HepG2 (cell line): ENCODE measurements around the gene GPR158. TPM values are rescaled to one million over a fixed set of nuclear protein-coding genes. Genes with fewer than 3 reads are reported as not detected.

ENCODE experiments used
- CSRNP2 ChIP-seq: sonication (generic); formaldehyde crosslinking; conservative IDR thresholded peaks from 2 replicates; pipeline ENCODE4 v1.8.0; 2022; ENCODE audit warnings: low read depth, missing genetic modification reagents
- DRAP1 ChIP-seq: IDR thresholded peaks from 2 replicates; pipeline ENCODE4 v1.6.1; 2016; ENCODE audit warnings: missing genetic modification reagents, missing compliant biosample characterization
- GATAD1 ChIP-seq: IDR thresholded peaks from 2 replicates; pipeline ENCODE4 v1.6.1; 2016; ENCODE audit warnings: missing genetic modification reagents, missing compliant biosample characterization
- HOXA7 ChIP-seq: sonication (generic); formaldehyde crosslinking; IDR thresholded peaks from 2 replicates; pipeline ENCODE4 v1.8.1; 2022; ENCODE audit warnings: mild to moderate bottlenecking, missing genetic modification reagents, moderate library complexity
- IRF2 ChIP-seq: IDR thresholded peaks from 2 replicates; pipeline ENCODE4 v1.6.1; 2018; ENCODE audit warnings: missing genetic modification reagents, missing compliant biosample characterization
- KDM2A ChIP-seq: sonication (generic); formaldehyde crosslinking; IDR thresholded peaks from 2 replicates; pipeline ENCODE4 v1.4.0; 2020; ENCODE audit warnings: low read depth, missing genetic modification reagents, borderline replicate concordance
- MTERF4 ChIP-seq: sonication (generic); formaldehyde crosslinking; IDR thresholded peaks from 2 replicates; pipeline ENCODE4 v1.8.0; 2023; ENCODE audit warnings: mild to moderate bottlenecking, missing genetic modification reagents
- MXD4 ChIP-seq: IDR thresholded peaks from 2 replicates; pipeline ENCODE4 v1.6.1; 2016; ENCODE audit warnings: mild to moderate bottlenecking, missing biosample characterization, missing genetic modification reagents
- NFYB ChIP-seq: sonication (generic); formaldehyde crosslinking; IDR thresholded peaks from 2 replicates; pipeline ENCODE4 v1.4.0; 2020; ENCODE audit warnings: missing genetic modification reagents
- NFYC ChIP-seq: IDR thresholded peaks from 2 replicates; pipeline ENCODE4 v1.6.1; 2016; ENCODE audit warnings: missing genetic modification reagents, missing compliant biosample characterization
- NR2F6 ChIP-seq, 2 experiments: IDR thresholded peaks; 2 replicates each; pipeline ENCODE4 v1.6.1; 2016; ENCODE audit warnings: antibody characterized with exemption in 1 of 2, mild to moderate bottlenecking in 1 of 2
- TGIF2 ChIP-seq: IDR thresholded peaks from 2 replicates; pipeline ENCODE4 v1.6.1; 2016; ENCODE audit warnings: control low read depth, missing compliant biosample characterization
- ZBTB44 ChIP-seq: sonication (generic); formaldehyde crosslinking; IDR thresholded peaks from 2 replicates; pipeline ENCODE4 v1.4.0; 2020; ENCODE audit warnings: missing genetic modification reagents
- ZFP36L1 ChIP-seq: sonication (generic); formaldehyde crosslinking; IDR thresholded peaks from 2 replicates; pipeline ENCODE4 v1.8.0; 2022; ENCODE audit warnings: mild to moderate bottlenecking, missing genetic modification reagents, moderate library complexity
- ZFP37 ChIP-seq: sonication (generic); formaldehyde crosslinking; IDR thresholded peaks from 2 replicates; pipeline ENCODE4 v1.4.0; 2020; ENCODE audit warnings: missing genetic modification reagents, borderline replicate concordance
- ZIK1 ChIP-seq: sonication (generic); formaldehyde crosslinking; IDR thresholded peaks from 2 replicates; pipeline ENCODE4 v1.5.0; 2020; ENCODE audit warnings: mild to moderate bottlenecking, low read depth, missing genetic modification reagents, borderline replicate concordance
- ZMAT3 ChIP-seq: sonication (generic); formaldehyde crosslinking; conservative IDR thresholded peaks from 2 replicates; pipeline ENCODE4 v1.7.0; 2021; ENCODE audit warnings: missing genetic modification reagents
- ZNF331 ChIP-seq: sonication (generic); formaldehyde crosslinking; IDR thresholded peaks from 2 replicates; pipeline ENCODE4 v1.4.0; 2020; ENCODE audit warnings: missing genetic modification reagents
- ZNF431 ChIP-seq: sonication (generic); formaldehyde crosslinking; IDR thresholded peaks from 2 replicates; pipeline ENCODE4 v1.9.0; 2022; ENCODE audit warnings: missing genetic modification reagents, low read depth, mild to moderate bottlenecking, borderline replicate concordance
- ZNF607 ChIP-seq: sonication (generic); formaldehyde crosslinking; IDR thresholded peaks from 2 replicates; pipeline ENCODE4 v1.5.1; 2020; ENCODE audit warnings: missing genetic modification reagents, mild to moderate bottlenecking, borderline replicate concordance
- ZNF710 ChIP-seq: sonication (generic); formaldehyde crosslinking; IDR thresholded peaks from 2 replicates; pipeline ENCODE4 v1.5.0; 2020; ENCODE audit warnings: mild to moderate bottlenecking, missing genetic modification reagents, borderline replicate concordance
- ZNF737 ChIP-seq: sonication (generic); formaldehyde crosslinking; IDR thresholded peaks from 2 replicates; pipeline ENCODE4 v1.5.0; 2020; ENCODE audit warnings: missing genetic modification reagents, mild to moderate bottlenecking, borderline replicate concordance
- ZSCAN9 ChIP-seq: IDR thresholded peaks from 2 replicates; pipeline ENCODE4 v1.6.1; 2016; ENCODE audit warnings: borderline replicate concordance
- polyA plus RNA-seq, 8 experiments: library from polyadenylated mRNA; depleted of rRNA in 3 of 8; stranded (reverse) in 7 of 8; unstranded in 1 of 8; fragments of >200 nt; fragmentation: Illumina TruSeq in 4 of 8; extraction: Trizol in 4 of 8; gene quantifications; 2 replicates each; pipeline versions ENCODE4 v1.2.1 to v1.2.3, GENCODE V29; 2011 to 2016; ENCODE audit warnings: low read depth in 4 of 8, missing spikeins in 1 of 8, mixed read lengths in 1 of 8; ENCODE audit not compliant: insufficient read depth in 1 of 8
- total RNA-seq, 5 experiments: library from RNA; depleted of rRNA; stranded (reverse); fragments of >200 nt; fragmentation: Illumina TruSeq; extraction: Trizol; gene quantifications; 2 replicates each; pipeline ENCODE4 v1.2.3, GENCODE V29; 2016; ENCODE audit warnings: low read depth in 1 of 5

Gene GPR158
- total and polyA plus RNA-seq, 2 of the 13 experiments (the other 11 are each of a cell fraction or from before 2014, with no cell fraction given), result not detected

- TF ChIP-seq TGIF2 (CRISPR knock-in tag) (peak; percentile 71; the same call in 1 of the 2 replicates), IRF2 (CRISPR knock-in tag) (0 out of 2 replicates have a peak, but pooled peaks have one; percentile 57), NFYC (CRISPR knock-in tag) (peak; percentile 85), GATAD1 (CRISPR knock-in tag) (0 out of 2 replicates have a peak, but pooled peaks have one; percentile 47), ZNF331 (CRISPR knock-in tag) (peak; percentile 70), ZFP36L1 (CRISPR knock-in tag) (0 out of 2 replicates have a peak, but pooled peaks have one; percentile 88), DRAP1 (peak; percentile 36; the same call in 1 of the 2 replicates), ZFP37 (peak; percentile 91), ZIK1 (CRISPR knock-in tag) (no peak), MXD4 (CRISPR knock-in tag) (0 out of 2 replicates have a peak, but pooled peaks have one; percentile 43), CSRNP2 (CRISPR knock-in tag) (0 out of 2 replicates have a peak, but pooled peaks have one; percentile 52), ZBTB44 (peak; percentile 88), ZMAT3 (CRISPR knock-in tag) (peak; percentile 78; the same call in 1 of the 2 replicates), NFYB (peak; percentile 80), MTERF4 (peak; percentile 35; the same call in 1 of the 2 replicates), NR2F6 (IDR thresholded peaks at IDR 0.05) (no peak), NR2F6 (CRISPR knock-in tag; IDR thresholded peaks at IDR 0.05) (no peak), KDM2A (CRISPR knock-in tag) (peak; percentile 84), ZSCAN9 (CRISPR knock-in tag) (peak; percentile 86; the same call in 1 of the 2 replicates), ZNF431 (0 out of 2 replicates have a peak, but pooled peaks have one; percentile 62), HOXA7 (no peak), ZNF710 (CRISPR knock-in tag) (peak; percentile 37; the same call in 1 of the 2 replicates), ZNF607 (CRISPR knock-in tag) (peak; percentile 80; the same call in 1 of the 2 replicates), ZNF737 (0 out of 2 replicates have a peak, but pooled peaks have one; percentile 36)
These were observed at the start of gene GPR158 (continued) for GRCh38 chr10:25174461-25175230.
